ENCODE results near the gene FGF6. TPM values are rescaled to one million over a fixed set of nuclear protein-coding genes. Genes with fewer than 3 reads are reported as not detected.

The FGF6 gene
- total RNA-seq, 1 donor from 2014 or later, result not detected

DNA sequence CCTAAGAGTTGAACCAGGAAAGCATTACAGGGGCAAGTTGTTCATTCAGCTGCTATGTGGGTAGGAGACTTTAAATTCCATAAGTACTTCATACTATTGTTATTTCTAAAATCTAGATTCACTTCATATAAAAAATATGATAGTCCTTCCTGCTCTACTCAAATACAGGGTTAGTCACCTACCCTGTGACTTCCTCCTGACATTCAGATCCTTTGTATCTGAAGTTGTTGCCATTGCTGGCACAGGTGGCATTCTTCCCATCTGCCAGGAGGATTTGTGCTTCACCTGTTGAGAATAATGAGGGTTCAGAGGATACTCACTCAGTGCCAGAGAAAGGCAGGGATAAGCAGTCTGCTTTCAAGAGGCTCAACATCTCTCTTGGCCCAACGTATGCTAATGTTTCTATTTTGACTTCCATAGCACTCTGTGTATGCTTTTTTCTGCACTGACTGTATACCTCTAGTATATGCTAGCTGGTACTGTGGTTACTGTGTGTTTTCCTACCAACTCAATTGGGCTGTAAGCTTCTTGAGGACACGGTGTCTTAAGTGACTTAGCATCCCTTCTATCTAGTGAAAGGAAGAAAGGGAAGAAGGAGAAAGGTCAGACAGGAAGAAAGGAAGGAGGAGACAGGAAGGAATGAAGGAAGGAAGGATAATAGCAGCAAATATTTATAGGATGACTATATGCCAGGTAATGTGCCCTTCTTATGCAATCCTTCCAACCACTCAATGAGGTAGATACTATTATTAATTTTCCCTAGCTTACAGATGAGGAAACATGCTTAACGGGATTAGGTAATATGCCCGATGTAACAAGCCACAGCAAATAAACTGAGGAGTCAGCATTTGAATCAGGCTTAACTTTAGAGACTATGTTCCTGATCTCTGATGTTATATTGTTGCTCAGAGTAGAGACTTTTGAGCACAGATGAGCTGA, 38.5 kb upstream of the FGF6 start:
- FAIRE-seq (no peak), DNase-seq (ENCODE audit: low read depth) (peak; percentile 96)
- peaks cover 1% of the 10 kb centered on the region for H3K36me3 ChIP-seq (ENCODE audit: control insufficient read depth, insufficient read depth, low read length)

GRCh38 chr12:4482936-4483335, 37.3 kb upstream of the FGF6 start:
- DNase-seq (ENCODE audit: low read depth) (peak; percentile 46), FAIRE-seq (no peak)
- H3K27me3 ChIP-seq (ENCODE audit: control insufficient read depth, insufficient read depth, low read length), result no peaks in the 10 kb centered on the region
- no peak overlapping the region for H3K4me3 ChIP-seq (ENCODE audit: low read depth, low read length)
- TF ChIP-seq, protein P1, sequence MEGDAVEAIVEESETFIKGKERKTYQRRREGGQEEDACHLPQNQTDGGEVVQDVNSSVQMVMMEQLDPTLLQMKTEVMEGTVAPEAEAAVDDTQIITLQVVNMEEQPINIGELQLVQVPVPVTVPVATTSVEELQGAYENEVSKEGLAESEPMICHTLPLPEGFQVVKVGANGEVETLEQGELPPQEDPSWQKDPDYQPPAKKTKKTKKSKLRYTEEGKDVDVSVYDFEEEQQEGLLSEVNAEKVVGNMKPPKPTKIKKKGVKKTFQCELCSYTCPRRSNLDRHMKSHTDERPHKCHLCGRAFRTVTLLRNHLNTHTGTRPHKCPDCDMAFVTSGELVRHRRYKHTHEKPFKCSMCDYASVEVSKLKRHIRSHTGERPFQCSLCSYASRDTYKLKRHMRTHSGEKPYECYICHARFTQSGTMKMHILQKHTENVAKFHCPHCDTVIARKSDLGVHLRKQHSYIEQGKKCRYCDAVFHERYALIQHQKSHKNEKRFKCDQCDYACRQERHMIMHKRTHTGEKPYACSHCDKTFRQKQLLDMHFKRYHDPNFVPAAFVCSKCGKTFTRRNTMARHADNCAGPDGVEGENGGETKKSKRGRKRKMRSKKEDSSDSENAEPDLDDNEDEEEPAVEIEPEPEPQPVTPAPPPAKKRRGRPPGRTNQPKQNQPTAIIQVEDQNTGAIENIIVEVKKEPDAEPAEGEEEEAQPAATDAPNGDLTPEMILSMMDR (IDR thresholded peaks at IDR 0.05; ENCODE audit: insufficient read depth, low read length, severe bottlenecking), result no peak
- H3K36me3 ChIP-seq (ENCODE audit: control insufficient read depth, insufficient read depth, low read length), result no peaks in the 10 kb centered on the region

More for the DNA sequence above, 38.5 kb upstream of the FGF6 start:
- no peak overlapping the region for H3K4me3 ChIP-seq (ENCODE audit: low read depth, low read length)
- no peaks in the 10 kb centered on the region for H3K27me3 ChIP-seq (ENCODE audit: control insufficient read depth, insufficient read depth, low read length)
- TF ChIP-seq, protein P1 (IDR thresholded peaks at IDR 0.05; ENCODE audit: insufficient read depth, low read length, severe bottlenecking), result no peak

GRCh38 chr12:4478933-4479332, 33.3 kb upstream of the FGF6 start:
- no peak for FAIRE-seq
- no peaks in the 10 kb centered on the region for H3K27me3 ChIP-seq (ENCODE audit: control insufficient read depth, insufficient read depth, low read length)
- TF ChIP-seq, protein P1 (IDR thresholded peaks at IDR 0.05; ENCODE audit: insufficient read depth, low read length, severe bottlenecking), result no peak
- DNase-seq (ENCODE audit: low read depth), result no peak
- H3K4me3 ChIP-seq (ENCODE audit: low read depth, low read length), result no peak overlapping the region
- no peaks in the 10 kb centered on the region for H3K36me3 ChIP-seq (ENCODE audit: control insufficient read depth, insufficient read depth, low read length)

GRCh38 chr12:4477129-4477528, 31.5 kb upstream of the FGF6 start:
- Histone ChIP-seq H3K27me3 (ENCODE audit: control insufficient read depth, insufficient read depth, low read length) (no peaks in the 10 kb centered on the region), H3K36me3 (ENCODE audit: control insufficient read depth, insufficient read depth, low read length) (no peaks in the 10 kb centered on the region), H3K4me3 (ENCODE audit: low read depth, low read length) (no peak overlapping the region)
- FAIRE-seq, result no peak
- TF ChIP-seq, protein P1 (IDR thresholded peaks at IDR 0.05; ENCODE audit: insufficient read depth, low read length, severe bottlenecking), result no peak
- DNase-seq (ENCODE audit: low read depth), result no peak

DNA sequence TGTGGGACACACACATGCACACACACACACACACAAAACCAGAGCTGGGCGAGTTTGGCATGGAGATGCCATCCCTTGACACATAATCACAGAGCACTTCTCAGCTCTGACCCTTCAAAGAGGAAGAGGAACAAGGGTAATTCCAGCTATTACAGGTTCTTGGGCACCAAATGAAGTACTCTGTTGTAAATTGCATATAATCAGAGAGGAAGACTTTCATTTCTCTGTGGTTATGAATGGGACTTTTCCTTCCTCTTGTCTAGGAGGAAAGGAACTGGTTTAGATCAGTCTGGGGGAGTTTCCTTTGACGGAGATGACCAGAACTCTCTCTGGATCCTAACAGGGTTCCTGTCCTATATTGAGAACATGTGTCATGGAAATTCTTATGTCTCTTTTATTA, 26.4 kb upstream of the FGF6 start:
- H3K4me3 ChIP-seq (ENCODE audit: low read depth, low read length), result no peak overlapping the region
- DNase-seq (ENCODE audit: low read depth) (no peak), FAIRE-seq (no peak)
- no peaks in the 10 kb centered on the region for H3K36me3 ChIP-seq (ENCODE audit: control insufficient read depth, insufficient read depth, low read length)
- TF ChIP-seq, protein P1 (IDR thresholded peaks at IDR 0.05; ENCODE audit: insufficient read depth, low read length, severe bottlenecking), result no peak
- no peaks in the 10 kb centered on the region for H3K27me3 ChIP-seq (ENCODE audit: control insufficient read depth, insufficient read depth, low read length)

All from bronchial epithelial cell (primary cell).